Hepatocyte (in vitro differentiated cells): ENCODE results near the gene MYO1D. TPM values are rescaled to one million over a fixed set of nuclear protein-coding genes. Genes with fewer than 3 reads are reported as not detected.

ENCODE experiments used
- DNase-seq: peaks from one replicate; pipeline ENCODE4 v3.0.0-alpha.2; 2016; ENCODE audit warnings: low spot score
- H2AFZ ChIP-seq: fragments of 200-600 bp; sonication (generic); 2 replicates; pipeline ENCODE4 v1.6.0; 2016; ENCODE audit warnings: antibody characterized with exemption, mild to moderate bottlenecking
- H3K27ac ChIP-seq: fragments of 200-600 bp; sonication (generic); 2 replicates; pipeline ENCODE4 v1.5.1; 2016; ENCODE audit warnings: mild to moderate bottlenecking
- H3K27me3 ChIP-seq: fragments of 200-600 bp; sonication (generic); 2 replicates; pipeline ENCODE4 v1.6.1; 2016
- H3K36me3 ChIP-seq: fragments of 200-600 bp; sonication (generic); replicated peaks from 2 replicates; pipeline ENCODE4 v1.5.1; 2016; ENCODE audit warnings: low read depth; ENCODE audit not compliant: insufficient read depth
- H3K4me1 ChIP-seq: fragments of 200-600 bp; sonication (generic); 2 replicates; pipeline ENCODE4 v1.5.1; 2016; ENCODE audit warnings: mild to moderate bottlenecking, moderate library complexity; ENCODE audit not compliant: insufficient read depth
- H3K4me2 ChIP-seq: fragments of 200-600 bp; sonication (generic); 2 replicates; pipeline ENCODE4 v1.6.0; 2016
- H3K4me3 ChIP-seq: fragments of 200-600 bp; sonication (generic); 2 replicates; pipeline ENCODE4 v1.5.1; 2016; ENCODE audit warnings: mild to moderate bottlenecking
- H3K79me2 ChIP-seq: fragments of 200-600 bp; sonication (generic); 2 replicates; pipeline ENCODE4 v1.6.0; 2017; ENCODE audit warnings: mild to moderate bottlenecking
- H3K9me2 ChIP-seq: fragments of 200-600 bp; sonication (generic); replicated peaks from 2 replicates; pipeline ENCODE4 v1.6.0; 2017; ENCODE audit warnings: mild to moderate bottlenecking; ENCODE audit not compliant: insufficient read depth
- H3K9me3 ChIP-seq: fragments of 200-600 bp; sonication (generic); 2 replicates; pipeline ENCODE4 v1.5.1; 2016; ENCODE audit warnings: low read depth, mild to moderate bottlenecking
- H4K20me1 ChIP-seq: fragments of 200-600 bp; sonication (generic); 2 replicates; pipeline ENCODE4 v1.6.0; 2016; ENCODE audit warnings: mild to moderate bottlenecking; ENCODE audit not compliant: insufficient read depth, poor library complexity, severe bottlenecking
- EZH2 ChIP-seq: fragments of 200-600 bp; sonication (generic); IDR thresholded peaks from 2 replicates; pipeline ENCODE4 v1.6.1; 2016; ENCODE audit warnings: antibody characterized with exemption, mild to moderate bottlenecking, borderline replicate concordance
- EZH2phosphoT487 ChIP-seq: fragments of 200-600 bp; sonication (generic); IDR thresholded peaks from one replicate; pipeline ENCODE4 v1.6.1; 2018; ENCODE audit warnings: antibody characterized with exemption, mild to moderate bottlenecking, low read depth, moderate library complexity; ENCODE audit not compliant: unreplicated experiment, severe bottlenecking
- WGBS: methylation state at CpG from one replicate; pipeline ENCODE4 v1.1.6; 2016; ENCODE audit warnings: low lambda C conversion rate; ENCODE audit errors: missing lambda C conversion rate; 5-methylcytosine and 5-hydroxymethylcytosine counted together
- polyA plus RNA-seq: library from polyadenylated mRNA; unstranded; fragments of >200 nt; fragmentation: Nextera tagmentation; extraction: Ambion mirVana; gene quantifications from 2 replicates; pipeline ENCODE4 v1.2.1, GENCODE V29; 2016
- total RNA-seq: library from RNA; depleted of rRNA; stranded (reverse); fragments of >200 nt; gene quantifications from 2 replicates; pipeline ENCODE4 v1.2.3, GENCODE V29; 2014
- TF ChIP-seq, protein P1 (sequence below): fragments of 200-600 bp; sonication (generic); IDR thresholded peaks from 2 replicates; pipeline ENCODE4 v1.5.1; 2016; ENCODE audit warnings: antibody characterized with exemption, mild to moderate bottlenecking; ENCODE audit not compliant: poor library complexity

MYO1D gene
- total and polyA plus RNA-seq, 2 experiments from 2014 or later = 36.2 to 89.0 TPM

DNA sequence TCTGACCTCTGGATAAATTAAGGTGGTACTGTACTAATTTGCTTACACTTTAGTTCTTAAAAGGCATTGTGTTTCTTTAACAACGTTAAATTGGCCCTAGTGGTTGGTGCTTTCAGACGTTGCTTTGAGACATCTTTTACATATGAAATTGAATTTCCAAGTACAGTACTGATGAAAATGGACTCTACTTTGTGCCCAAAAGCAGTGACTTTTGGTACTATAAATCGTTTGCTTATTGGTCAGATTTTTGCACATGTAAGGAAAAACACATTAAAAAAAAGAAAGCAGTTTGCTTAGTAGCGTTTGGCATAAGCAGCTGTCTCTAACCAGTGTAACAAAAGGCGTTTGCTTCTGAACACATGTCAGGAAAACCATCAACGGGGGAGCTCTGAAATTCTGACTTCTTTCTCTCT lies 250.5 kb downstream of the MYO1D start:
- H3K4me1 ChIP-seq = no peaks in the 10 kb centered on the region
- H3K9me2 ChIP-seq = no peaks in the 10 kb centered on the region
- H3K4me3 ChIP-seq = no peak overlapping the region
- H3K36me3 ChIP-seq = no peaks in the 10 kb centered on the region
- whole genome bisulfite sequencing = 54% methylated on average over 6 of the region's 6 CpGs
- no peaks in the 10 kb centered on the region for H3K27me3 ChIP-seq
- H3K4me2 ChIP-seq = no peak overlapping the region
- no peaks in the 10 kb centered on the region for H3K79me2 ChIP-seq
- H4K20me1 ChIP-seq = no peaks in the 10 kb centered on the region
- no peaks in the 10 kb centered on the region for H3K9me3 ChIP-seq
- DNase-seq = no peak
- no peak for TF ChIP-seq EZH2
- TF ChIP-seq, protein P1, sequence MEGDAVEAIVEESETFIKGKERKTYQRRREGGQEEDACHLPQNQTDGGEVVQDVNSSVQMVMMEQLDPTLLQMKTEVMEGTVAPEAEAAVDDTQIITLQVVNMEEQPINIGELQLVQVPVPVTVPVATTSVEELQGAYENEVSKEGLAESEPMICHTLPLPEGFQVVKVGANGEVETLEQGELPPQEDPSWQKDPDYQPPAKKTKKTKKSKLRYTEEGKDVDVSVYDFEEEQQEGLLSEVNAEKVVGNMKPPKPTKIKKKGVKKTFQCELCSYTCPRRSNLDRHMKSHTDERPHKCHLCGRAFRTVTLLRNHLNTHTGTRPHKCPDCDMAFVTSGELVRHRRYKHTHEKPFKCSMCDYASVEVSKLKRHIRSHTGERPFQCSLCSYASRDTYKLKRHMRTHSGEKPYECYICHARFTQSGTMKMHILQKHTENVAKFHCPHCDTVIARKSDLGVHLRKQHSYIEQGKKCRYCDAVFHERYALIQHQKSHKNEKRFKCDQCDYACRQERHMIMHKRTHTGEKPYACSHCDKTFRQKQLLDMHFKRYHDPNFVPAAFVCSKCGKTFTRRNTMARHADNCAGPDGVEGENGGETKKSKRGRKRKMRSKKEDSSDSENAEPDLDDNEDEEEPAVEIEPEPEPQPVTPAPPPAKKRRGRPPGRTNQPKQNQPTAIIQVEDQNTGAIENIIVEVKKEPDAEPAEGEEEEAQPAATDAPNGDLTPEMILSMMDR = no peak
- TF ChIP-seq EZH2phosphoT487 = no peak
- no peak overlapping the region for H3K27ac ChIP-seq
- H2AFZ ChIP-seq = no peak overlapping the region

DNA sequence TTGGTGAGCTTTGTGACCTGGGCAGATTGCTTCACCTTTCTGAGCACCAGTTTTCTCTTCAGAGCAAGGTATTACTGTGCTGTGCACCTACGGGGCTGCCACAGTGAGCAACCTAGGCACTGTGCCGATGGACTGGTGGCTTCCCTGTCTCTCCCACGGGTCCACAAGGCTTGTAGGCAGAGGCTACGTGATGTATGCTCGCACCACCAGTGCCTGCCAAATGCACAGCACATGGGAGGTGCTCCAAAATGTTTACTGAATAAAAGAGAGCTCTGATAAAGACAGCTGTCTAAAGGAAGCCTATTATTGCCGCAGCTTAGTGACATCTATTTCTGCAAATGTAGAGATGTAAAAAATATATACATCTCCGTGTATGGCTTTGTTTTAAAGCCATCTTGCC lies 251.0 kb downstream of the MYO1D start:
- Histone ChIP-seq H3K4me1 (no peaks in the 10 kb centered on the region), H3K79me2 (no peaks in the 10 kb centered on the region), H2AFZ (no peak overlapping the region), H3K9me2 (no peaks in the 10 kb centered on the region), H3K4me3 (no peak overlapping the region), H3K36me3 (no peaks in the 10 kb centered on the region), H3K4me2 (no peak overlapping the region), H4K20me1 (no peaks in the 10 kb centered on the region), H3K27ac (no peak overlapping the region), H3K9me3 (no peaks in the 10 kb centered on the region), H3K27me3 (no peaks in the 10 kb centered on the region)
- no peak for DNase-seq
- TF ChIP-seq EZH2phosphoT487 (no peak), EZH2 (no peak)
- TF ChIP-seq, protein P1 = no peak
- 64% methylated on average over 7 of the region's 7 CpGs for WGBS

DNA sequence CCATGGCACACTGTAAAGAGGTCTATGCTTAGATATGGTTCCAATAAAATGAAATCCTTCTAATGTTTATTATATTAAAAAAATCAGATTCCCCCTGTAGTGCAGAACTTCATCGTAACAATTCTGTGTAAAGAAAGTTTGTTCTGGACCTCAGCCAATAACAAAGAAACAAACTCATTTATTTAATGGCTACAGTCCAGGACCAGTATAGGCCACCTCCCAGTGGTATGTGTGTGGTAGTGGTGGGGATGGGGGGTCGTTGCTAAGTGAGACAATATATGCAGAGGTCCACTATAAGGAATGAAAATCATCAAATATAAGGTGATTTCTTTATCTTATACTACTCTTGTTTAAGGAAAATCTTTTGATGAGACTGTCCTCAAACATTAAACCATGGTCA lies 253.7 kb downstream of the MYO1D start:
- H3K79me2 ChIP-seq = no peaks in the 10 kb centered on the region
- H3K27me3 ChIP-seq = no peaks in the 10 kb centered on the region
- no peaks in the 10 kb centered on the region for H4K20me1 ChIP-seq
- no peak overlapping the region for H3K4me2 ChIP-seq
- no peaks in the 10 kb centered on the region for H3K4me1 ChIP-seq
- H3K4me3 ChIP-seq = no peak overlapping the region
- H3K27ac ChIP-seq = no peak overlapping the region
- H3K36me3 ChIP-seq = no peaks in the 10 kb centered on the region
- 86% methylated on average over 2 of the region's 2 CpGs for WGBS
- TF ChIP-seq EZH2phosphoT487 (no peak), EZH2 (no peak)
- TF ChIP-seq, protein P1 = no peak
- DNase-seq = no peak
- H2AFZ ChIP-seq = no peak overlapping the region
- no peaks in the 10 kb centered on the region for H3K9me2 ChIP-seq
- no peaks in the 10 kb centered on the region for H3K9me3 ChIP-seq

DNA sequence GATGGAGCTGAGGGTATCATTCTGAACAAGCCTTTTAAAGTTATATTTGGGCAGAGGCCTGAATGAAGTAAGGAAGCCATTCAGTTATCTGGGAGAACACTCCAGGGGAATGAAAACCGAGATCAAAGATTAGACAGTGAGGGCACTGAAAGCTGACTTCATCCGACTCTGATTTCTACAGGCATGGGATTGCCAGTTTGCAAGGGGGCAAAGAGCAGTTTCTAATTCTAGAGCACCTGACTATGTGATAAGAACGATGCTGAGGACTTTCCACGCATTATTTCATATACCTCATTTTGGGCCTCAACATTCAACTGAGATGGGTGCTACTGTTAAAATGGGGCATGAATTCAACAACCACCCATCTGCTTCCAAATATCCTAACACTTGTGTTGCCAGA lies 254.4 kb downstream of the MYO1D start:
- 87% methylated on average over 4 of the region's 4 CpGs for WGBS
- Histone ChIP-seq H3K4me1 (no peaks in the 10 kb centered on the region), H3K9me2 (no peaks in the 10 kb centered on the region), H3K36me3 (no peaks in the 10 kb centered on the region), H3K79me2 (no peaks in the 10 kb centered on the region), H2AFZ (no peak overlapping the region), H3K9me3 (no peaks in the 10 kb centered on the region), H3K27ac (no peak overlapping the region), H4K20me1 (no peaks in the 10 kb centered on the region), H3K27me3 (no peaks in the 10 kb centered on the region), H3K4me2 (no peak overlapping the region), H3K4me3 (no peak overlapping the region)
- DNase-seq = no peak
- TF ChIP-seq, protein P1 = no peak
- TF ChIP-seq EZH2phosphoT487 (no peak), EZH2 (no peak)
